Endothelial cell (in vitro differentiated cells): Measurements from ENCODE around the gene PPP2R2C. TPM values are rescaled to one million over a fixed set of nuclear protein-coding genes. Genes with fewer than 3 reads are reported as not detected.

ENCODE experiments used
- DNase-seq: peaks from one replicate; pipeline ENCODE4 v3.0.0; 2021; ENCODE audit warnings: low spot score
- H3K27ac Mint-ChIP-seq: one replicate; pipeline ENCODE4 v1.8.0; 2021; ENCODE audit warnings: mixed read lengths, inconsistent platforms; ENCODE audit not compliant: unreplicated experiment
- H3K27me3 Mint-ChIP-seq: one replicate; pipeline ENCODE4 v1.8.0; 2021; ENCODE audit warnings: mild to moderate bottlenecking, moderate library complexity, mixed read lengths, inconsistent platforms; ENCODE audit not compliant: unreplicated experiment
- H3K36me3 Mint-ChIP-seq: one replicate; pipeline ENCODE4 v1.8.0; 2021; ENCODE audit warnings: mild to moderate bottlenecking, low read depth, mixed read lengths, inconsistent platforms; ENCODE audit not compliant: unreplicated experiment
- H3K4me1 Mint-ChIP-seq: one replicate; pipeline ENCODE4 v1.8.0; 2021; ENCODE audit warnings: mild to moderate bottlenecking, mixed read lengths, inconsistent platforms; ENCODE audit not compliant: unreplicated experiment
- H3K4me3 Mint-ChIP-seq: one replicate; pipeline ENCODE4 v1.8.0; 2021; ENCODE audit warnings: mild to moderate bottlenecking, mixed read lengths, inconsistent platforms; ENCODE audit not compliant: unreplicated experiment
- H3K9me3 Mint-ChIP-seq: one replicate; pipeline ENCODE4 v1.8.0; 2021; ENCODE audit warnings: mixed read lengths, inconsistent platforms; ENCODE audit not compliant: unreplicated experiment
- total RNA-seq: library from RNA; stranded (reverse); fragmentation: NEBNext Ultra II Directional; extraction: Animal tissue kit (Norgen Biotek cat#: 25700); gene quantifications from one replicate; pipeline ENCODE4 v1.2.1, GENCODE V29; 2021; ENCODE audit not compliant: unreplicated experiment
- TF ChIP-seq, protein P1 (sequence below): fragments of 200-600 bp; sonication (generic); IDR thresholded peaks from one replicate; pipeline ENCODE4 v1.5.0; 2021; ENCODE audit warnings: antibody characterized with exemption; ENCODE audit not compliant: unreplicated experiment

PPP2R2C gene
- total RNA-seq, 1 donor from 2014 or later, result 1.7 TPM

DNA sequence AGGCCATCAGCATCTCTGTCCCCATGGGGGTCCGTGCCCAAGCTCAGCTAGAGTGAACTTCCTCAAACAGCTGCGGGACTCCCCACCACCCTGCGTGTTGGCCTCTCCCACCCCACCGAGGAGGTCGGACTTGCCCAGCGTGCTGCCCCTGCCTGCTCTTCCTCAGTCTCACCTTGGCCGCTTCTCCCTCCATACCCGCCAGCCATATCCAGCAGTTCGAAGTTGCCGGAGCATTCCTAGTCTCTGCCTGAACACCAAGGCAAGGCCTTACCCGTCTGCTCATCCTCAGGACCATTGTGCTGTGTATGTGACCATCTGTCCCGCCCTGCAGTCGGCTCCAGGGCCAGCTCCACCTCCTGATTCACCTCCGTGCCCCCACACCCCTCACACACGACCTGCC, 118.3 kb downstream of the PPP2R2C start:
- no peak overlapping the region for H3K4me3 Mint-ChIP-seq

DNA sequence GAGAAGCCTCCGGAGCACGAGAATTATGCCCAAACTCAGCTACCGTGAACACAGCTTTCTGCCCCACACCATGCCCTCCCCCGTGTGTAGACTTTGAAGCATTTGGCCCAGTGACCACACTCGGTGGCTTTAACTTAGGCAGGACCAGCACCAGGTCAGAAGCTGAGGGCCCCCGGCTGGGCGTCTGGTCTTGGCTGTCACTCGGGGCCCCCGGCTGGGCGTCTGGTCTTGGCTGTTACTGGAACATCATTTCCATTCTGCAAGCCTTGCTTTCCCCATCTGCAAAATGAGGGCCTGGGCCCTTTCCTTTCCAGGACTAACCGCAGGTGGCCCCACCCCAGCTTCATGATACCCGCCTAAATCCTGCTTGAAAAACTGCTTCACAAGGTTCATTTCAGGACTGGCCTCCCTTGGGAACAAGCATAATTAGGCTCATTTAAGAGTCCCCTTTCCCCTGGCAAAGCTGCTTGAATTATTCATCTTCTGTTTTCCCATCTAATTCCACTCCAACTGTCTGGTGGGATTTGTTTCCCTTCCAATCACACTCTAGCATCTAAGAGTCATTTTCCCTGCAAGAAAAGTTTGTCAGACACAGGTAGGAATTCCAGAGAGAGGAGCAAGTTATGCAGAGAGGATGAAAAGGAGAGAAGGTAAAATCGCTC, 120.3 kb downstream of the PPP2R2C start:
- no peak for DNase-seq
- H3K4me1 Mint-ChIP-seq, result peaks cover 23% of the 10 kb centered on the region
- H3K27me3 Mint-ChIP-seq, result peaks cover 3% of the 10 kb centered on the region
- no peak overlapping the region for H3K27ac Mint-ChIP-seq
- H3K9me3 Mint-ChIP-seq, result no peaks in the 10 kb centered on the region
- no peaks in the 10 kb centered on the region for H3K36me3 Mint-ChIP-seq
- no peak overlapping the region for H3K4me3 Mint-ChIP-seq
- TF ChIP-seq, protein P1, sequence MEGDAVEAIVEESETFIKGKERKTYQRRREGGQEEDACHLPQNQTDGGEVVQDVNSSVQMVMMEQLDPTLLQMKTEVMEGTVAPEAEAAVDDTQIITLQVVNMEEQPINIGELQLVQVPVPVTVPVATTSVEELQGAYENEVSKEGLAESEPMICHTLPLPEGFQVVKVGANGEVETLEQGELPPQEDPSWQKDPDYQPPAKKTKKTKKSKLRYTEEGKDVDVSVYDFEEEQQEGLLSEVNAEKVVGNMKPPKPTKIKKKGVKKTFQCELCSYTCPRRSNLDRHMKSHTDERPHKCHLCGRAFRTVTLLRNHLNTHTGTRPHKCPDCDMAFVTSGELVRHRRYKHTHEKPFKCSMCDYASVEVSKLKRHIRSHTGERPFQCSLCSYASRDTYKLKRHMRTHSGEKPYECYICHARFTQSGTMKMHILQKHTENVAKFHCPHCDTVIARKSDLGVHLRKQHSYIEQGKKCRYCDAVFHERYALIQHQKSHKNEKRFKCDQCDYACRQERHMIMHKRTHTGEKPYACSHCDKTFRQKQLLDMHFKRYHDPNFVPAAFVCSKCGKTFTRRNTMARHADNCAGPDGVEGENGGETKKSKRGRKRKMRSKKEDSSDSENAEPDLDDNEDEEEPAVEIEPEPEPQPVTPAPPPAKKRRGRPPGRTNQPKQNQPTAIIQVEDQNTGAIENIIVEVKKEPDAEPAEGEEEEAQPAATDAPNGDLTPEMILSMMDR, result no peak

More for the DNA sequence above, 118.3 kb downstream of the PPP2R2C start:
- Mint-ChIP-seq H3K27me3 (peaks cover 1% of the 10 kb centered on the region), H3K36me3 (no peaks in the 10 kb centered on the region), H3K27ac (peak overlapping the region; percentile 36), H3K4me1 (peaks cover 23% of the 10 kb centered on the region), H3K9me3 (no peaks in the 10 kb centered on the region)
- no peak for DNase-seq
- TF ChIP-seq, protein P1, result no peak

DNA sequence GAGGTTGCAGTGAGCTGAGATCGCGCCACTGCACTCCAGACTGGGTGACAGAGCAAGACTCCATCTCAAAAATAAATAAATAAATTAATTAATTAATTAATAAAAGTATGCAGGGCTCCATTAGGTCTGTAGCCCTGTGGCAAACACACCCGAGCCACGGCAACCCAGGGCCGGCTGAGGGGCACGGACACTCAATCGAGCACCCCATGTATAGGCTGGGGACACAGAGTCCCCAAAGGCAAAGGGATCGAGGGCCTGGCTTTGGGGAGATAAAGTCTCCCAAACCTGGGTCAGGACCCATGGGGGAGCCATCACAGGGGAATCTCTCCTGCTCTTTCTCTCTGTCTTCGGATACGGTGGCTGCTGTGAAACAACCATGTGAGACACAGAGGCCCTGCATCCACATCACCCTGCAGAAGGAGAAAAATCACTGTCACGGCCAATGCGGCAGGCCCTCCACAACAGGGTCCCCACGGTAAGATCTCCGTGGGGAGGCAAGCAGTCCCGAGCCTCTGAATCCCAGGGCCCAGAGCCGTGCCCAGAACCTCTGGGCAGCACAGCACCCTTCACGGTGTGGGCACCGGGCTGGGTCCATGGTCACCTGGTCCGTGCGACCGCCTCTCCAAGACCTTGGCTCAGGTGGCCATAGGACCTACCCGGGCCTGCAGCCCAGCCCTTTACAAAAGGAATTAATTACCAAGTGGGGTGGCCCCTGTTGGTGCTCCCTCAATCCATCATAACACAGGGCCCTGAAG, 121.0 kb downstream of the PPP2R2C start:
- H3K36me3 Mint-ChIP-seq, result no peaks in the 10 kb centered on the region
- H3K4me1 Mint-ChIP-seq, result peaks cover 23% of the 10 kb centered on the region
- TF ChIP-seq, protein P1, result no peak
- no peak overlapping the region for H3K27ac Mint-ChIP-seq
- H3K4me3 Mint-ChIP-seq, result no peak overlapping the region
- DNase-seq, result no peak
- no peaks in the 10 kb centered on the region for H3K9me3 Mint-ChIP-seq
- peaks cover 4% of the 10 kb centered on the region for H3K27me3 Mint-ChIP-seq

DNA sequence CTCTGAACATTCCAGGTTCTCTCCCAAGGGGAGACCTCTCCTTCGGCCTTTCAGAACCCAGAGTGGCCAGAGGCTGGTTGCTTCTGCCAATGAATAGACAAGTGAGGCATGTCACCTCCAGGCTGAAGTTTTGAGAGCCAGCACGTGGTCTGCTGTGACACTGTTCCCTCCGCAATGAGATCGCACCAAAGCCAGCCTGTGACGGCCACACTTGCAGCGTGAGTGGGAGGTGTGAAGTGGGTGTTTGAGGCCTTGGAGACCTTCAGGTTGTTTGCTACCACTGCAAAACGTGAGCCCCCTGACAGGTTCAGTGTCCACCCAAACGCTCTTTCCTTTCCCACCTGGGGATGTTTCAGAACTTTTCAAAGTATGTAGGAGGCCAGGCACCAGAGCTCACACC, 121.8 kb downstream of the PPP2R2C start:
- DNase-seq, result no peak
- Mint-ChIP-seq H3K36me3 (no peaks in the 10 kb centered on the region), H3K9me3 (no peaks in the 10 kb centered on the region), H3K27me3 (peaks cover 9% of the 10 kb centered on the region), H3K27ac (no peak overlapping the region), H3K4me1 (peaks cover 20% of the 10 kb centered on the region), H3K4me3 (no peak overlapping the region)
- TF ChIP-seq, protein P1, result no peak
